Lower leg skin (tissue), 4 donors: ENCODE data around the gene GIT1. TPM values are rescaled to one million over a fixed set of nuclear protein-coding genes. Genes with fewer than 3 reads are reported as not detected.

ENCODE experiments used
- DNase-seq, 2 donors: peaks; one replicate each; pipeline ENCODE4 v3.0.0-alpha.2; 2019; ENCODE audit warnings: low spot score in 2 of 2
- H3K4me3 ChIP-seq: fragments of 200-600 bp; sonication (generic); 2 replicates; pipeline ENCODE4 v1.5.1; 2017; ENCODE audit warnings: mild to moderate bottlenecking, low read depth; ENCODE audit not compliant: poor library complexity, severe bottlenecking
- POLR2A ChIP-seq, 2 donors: fragments of 450-650 bp; IDR thresholded peaks; one replicate each; pipeline ENCODE4 v1.6.1; 2016 to 2017; ENCODE audit warnings: antibody characterized with exemption in 2 of 2, mild to moderate bottlenecking in 1 of 2, moderate library complexity in 1 of 2
- WGBS, 2 donors: methylation state at CpG; one replicate each; pipeline ENCODE4 v1.1.5; 2018; 5-methylcytosine and 5-hydroxymethylcytosine counted together
- intact Hi-C: fragments of 100-400 bp; cut with DNase I; formaldehyde crosslinking; loops from one replicate; pipeline ENCODE4 v1.15.0; 2023; ENCODE audit warnings: low total_unique reads
- total RNA-seq, 4 donors: library from RNA; depleted of rRNA; stranded (reverse); fragments of >200 nt; gene quantifications; one replicate each; pipeline ENCODE4 v1.1.0, GENCODE V29; 2016
- TF ChIP-seq, protein P1 (sequence below), 3 donors: fragments of 450-650 bp; IDR thresholded peaks; one replicate each; pipeline ENCODE4 v1.5.1; 2016; ENCODE audit warnings: antibody characterized with exemption in 3 of 3, mild to moderate bottlenecking in 3 of 3, moderate library complexity in 2 of 3

GIT1 gene
- total RNA-seq, 4 donors from 2014 or later: 44.0 to 67.1 (median 51.3) TPM

DNA sequence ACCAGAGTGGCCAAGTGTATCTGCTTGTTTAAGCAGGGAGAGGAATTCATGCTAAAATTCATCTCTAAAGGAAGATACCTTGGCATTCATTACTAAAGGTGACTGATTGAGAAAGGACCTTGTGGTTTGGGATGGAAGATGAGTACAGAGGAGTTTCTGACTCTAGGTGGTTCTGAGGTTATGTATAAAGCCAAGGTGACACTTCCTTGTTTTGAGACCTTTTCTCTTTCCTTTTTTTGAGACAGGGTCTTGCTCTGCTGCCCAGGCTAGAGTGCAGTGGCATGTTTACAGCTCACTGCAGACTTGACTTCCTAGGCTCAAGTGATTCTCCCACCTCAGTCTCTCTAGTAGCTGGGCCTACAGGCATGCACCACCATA is 31.7 kb downstream of the GIT1 start:
- intact Hi-C loops: no loop called here
- no peak for TF ChIP-seq POLR2A (IDR thresholded peaks at IDR 0.05)
- TF ChIP-seq, protein P1, sequence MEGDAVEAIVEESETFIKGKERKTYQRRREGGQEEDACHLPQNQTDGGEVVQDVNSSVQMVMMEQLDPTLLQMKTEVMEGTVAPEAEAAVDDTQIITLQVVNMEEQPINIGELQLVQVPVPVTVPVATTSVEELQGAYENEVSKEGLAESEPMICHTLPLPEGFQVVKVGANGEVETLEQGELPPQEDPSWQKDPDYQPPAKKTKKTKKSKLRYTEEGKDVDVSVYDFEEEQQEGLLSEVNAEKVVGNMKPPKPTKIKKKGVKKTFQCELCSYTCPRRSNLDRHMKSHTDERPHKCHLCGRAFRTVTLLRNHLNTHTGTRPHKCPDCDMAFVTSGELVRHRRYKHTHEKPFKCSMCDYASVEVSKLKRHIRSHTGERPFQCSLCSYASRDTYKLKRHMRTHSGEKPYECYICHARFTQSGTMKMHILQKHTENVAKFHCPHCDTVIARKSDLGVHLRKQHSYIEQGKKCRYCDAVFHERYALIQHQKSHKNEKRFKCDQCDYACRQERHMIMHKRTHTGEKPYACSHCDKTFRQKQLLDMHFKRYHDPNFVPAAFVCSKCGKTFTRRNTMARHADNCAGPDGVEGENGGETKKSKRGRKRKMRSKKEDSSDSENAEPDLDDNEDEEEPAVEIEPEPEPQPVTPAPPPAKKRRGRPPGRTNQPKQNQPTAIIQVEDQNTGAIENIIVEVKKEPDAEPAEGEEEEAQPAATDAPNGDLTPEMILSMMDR (IDR thresholded peaks at IDR 0.05): no peak
- no peak for DNase-seq
- H3K4me3 ChIP-seq: no peak overlapping the region

DNA sequence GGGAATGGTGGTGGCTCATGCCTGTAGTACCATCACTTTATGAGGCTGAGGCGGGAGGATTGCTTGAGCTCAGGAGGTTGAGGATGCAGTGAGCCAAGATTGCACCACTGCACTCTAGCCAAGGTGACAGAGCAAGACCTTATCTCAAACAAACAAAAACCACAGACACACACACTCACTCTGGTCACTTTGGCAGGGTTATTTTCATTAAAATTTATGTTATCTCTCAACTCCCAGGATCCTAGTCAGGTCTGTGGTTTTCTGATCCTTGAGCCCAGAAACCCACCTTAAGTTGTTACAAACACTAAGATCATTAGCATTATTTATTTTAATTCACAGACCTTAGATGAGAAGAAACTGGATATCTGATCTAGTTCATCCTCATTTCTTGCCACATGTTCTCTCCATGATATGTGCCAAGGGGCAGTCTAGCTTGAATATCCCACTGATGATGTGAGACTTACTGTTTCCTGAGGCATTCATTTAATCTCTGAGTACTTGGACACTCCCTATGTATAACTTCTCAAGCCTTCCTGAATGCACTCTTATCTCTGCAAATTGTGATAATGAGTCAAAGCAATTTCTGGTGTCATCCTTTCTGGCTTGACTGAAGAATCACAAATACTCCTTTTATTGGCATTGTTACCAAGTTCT is 32.2 kb downstream of the GIT1 start:
- no peak for DNase-seq
- intact Hi-C loops: no loop called here
- TF ChIP-seq POLR2A (IDR thresholded peaks at IDR 0.05): no peak
- TF ChIP-seq, protein P1 (IDR thresholded peaks at IDR 0.05): no peak
- no peak overlapping the region for H3K4me3 ChIP-seq
- WGBS, 2 donors: 92 to 95% methylated on average over 1 of the region's 1 CpG

GRCh38 chr17:29555840-29556239 is 33.6 kb downstream of the GIT1 start:
- intact Hi-C loops: no loop called here
- no peak for DNase-seq
- TF ChIP-seq, protein P1 (IDR thresholded peaks at IDR 0.05): no peak
- TF ChIP-seq POLR2A (IDR thresholded peaks at IDR 0.05): no peak
- WGBS, 2 donors: 72 to 74% methylated on average over 3 of the region's 3 CpGs
- H3K4me3 ChIP-seq: no peak overlapping the region

DNA sequence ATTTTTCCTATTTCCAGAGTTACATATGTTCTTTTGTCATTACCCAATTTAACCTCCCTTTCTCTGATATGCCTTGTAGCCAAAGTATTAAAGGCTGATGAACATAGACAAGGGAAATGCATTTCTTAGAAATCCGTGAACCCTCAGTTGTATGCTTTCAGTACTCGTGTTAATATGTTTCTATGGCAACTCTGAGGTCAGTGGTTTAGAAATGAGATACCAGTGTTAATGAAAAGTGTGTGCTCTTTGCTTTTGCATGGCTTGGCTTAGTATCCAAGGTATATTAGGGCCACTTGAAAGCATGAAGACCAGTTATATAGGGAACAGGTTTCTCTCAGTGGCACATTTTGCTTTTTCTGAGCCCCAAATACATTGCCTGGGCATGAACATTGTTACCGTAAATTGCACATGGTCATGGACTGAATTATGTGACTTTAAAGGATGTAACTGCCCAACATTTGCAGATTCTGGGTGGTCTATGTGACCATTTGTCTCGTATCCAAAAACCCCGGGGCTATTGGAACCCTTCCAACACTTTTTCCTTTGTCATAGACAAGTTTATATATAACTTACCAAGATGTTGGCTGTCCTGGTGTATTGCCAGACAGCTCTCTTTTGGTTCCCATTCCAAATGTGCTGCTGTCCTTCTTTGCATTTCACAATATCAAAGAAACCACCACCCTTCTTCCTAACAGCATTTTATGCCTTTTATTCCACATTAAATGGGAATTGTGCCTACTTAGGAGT is 40.1 kb downstream of the GIT1 start:
- intact Hi-C loops: no loop called here
- DNase-seq: no peak
- WGBS, 2 donors: 27 to 28% methylated on average over 5 of the region's 5 CpGs
- TF ChIP-seq, protein P1 (IDR thresholded peaks at IDR 0.05): no peak
- TF ChIP-seq POLR2A (IDR thresholded peaks at IDR 0.05): no peak
- no peak overlapping the region for H3K4me3 ChIP-seq

- intact Hi-C loops: no loop called here
- TF ChIP-seq, protein P1 (IDR thresholded peaks at IDR 0.05): no peak
- TF ChIP-seq POLR2A (IDR thresholded peaks at IDR 0.05): no peak
- DNase-seq: no peak
- H3K4me3 ChIP-seq: no peak overlapping the region
- WGBS, 2 donors: 86 to 98% methylated on average over 1 of the region's 1 CpG
Observed at GRCh38 chr17:29546830-29547229, 42.6 kb downstream of the GIT1 start.
